ENCODE results near the gene LCK. TPM values are rescaled to one million over a fixed set of nuclear protein-coding genes. Genes with fewer than 3 reads are reported as not detected.

Gene LCK
- total and polyA plus RNA-seq, 9 of the 15 experiments (the other 6 are each of a cell fraction or from before 2014, with no cell fraction given): 0.04 to 0.47 (median 0.13) TPM; not detected in 6

DNA sequence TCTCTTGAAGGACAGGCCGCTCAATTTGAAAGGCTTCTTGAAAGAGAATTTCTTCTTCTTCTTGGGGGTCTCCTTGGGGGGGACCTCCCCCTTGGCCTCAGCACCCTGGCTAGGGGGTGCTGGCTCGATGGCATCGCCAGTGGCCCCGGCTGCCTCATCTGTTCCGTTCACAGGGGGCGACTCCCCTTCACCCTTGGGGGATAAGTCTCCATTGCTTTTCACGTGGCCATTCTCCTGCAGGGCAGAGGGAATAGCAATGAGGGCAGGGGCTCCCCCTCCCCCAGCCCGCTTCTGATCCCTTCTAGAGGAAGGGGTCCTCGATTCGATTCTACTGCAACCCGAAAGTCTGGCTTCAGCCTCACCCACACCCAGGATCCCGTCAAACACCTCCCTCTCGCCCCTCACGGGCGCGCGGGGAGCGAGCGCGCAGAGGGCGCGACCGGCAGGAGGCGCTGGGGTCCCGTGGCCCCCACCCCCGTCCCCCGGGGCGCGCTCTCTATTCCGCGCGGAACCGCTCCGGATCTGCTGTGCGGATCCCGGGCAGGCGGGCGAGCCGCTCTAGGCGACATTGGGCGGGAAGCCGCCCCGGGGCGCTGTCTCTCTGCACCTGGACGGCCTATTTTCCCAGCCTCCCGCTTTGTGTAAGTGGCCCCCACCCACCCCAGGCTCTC, 83.9 kb downstream of the LCK start (continued):
- TF ChIP-seq, protein P1, sequence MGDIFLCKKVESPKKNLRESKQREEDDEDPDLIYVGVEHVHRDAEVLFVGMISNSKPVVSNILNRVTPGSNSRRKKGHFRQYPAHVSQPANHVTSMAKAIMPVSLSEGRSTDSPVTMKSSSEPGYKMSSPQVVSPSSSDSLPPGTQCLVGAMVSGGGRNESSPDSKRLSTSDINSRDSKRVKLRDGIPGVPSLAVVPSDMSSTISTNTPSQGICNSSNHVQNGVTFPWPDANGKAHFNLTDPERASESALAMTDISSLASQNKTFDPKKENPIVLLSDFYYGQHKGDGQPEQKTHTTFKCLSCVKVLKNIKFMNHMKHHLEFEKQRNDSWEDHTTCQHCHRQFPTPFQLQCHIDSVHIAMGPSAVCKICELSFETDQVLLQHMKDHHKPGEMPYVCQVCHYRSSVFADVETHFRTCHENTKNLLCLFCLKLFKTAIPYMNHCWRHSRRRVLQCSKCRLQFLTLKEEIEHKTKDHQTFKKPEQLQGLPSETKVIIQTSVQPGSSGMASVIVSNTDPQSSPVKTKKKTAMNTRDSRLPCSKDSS (IDR thresholded peaks at IDR 0.05; ENCODE audit: low read depth, partially characterized antibody): no peak
- no peak for TF ChIP-seq ZNF274 (IDR thresholded peaks at IDR 0.05; ENCODE audit: borderline replicate concordance, low read depth, low read length)
- TF ChIP-seq, protein P2, sequence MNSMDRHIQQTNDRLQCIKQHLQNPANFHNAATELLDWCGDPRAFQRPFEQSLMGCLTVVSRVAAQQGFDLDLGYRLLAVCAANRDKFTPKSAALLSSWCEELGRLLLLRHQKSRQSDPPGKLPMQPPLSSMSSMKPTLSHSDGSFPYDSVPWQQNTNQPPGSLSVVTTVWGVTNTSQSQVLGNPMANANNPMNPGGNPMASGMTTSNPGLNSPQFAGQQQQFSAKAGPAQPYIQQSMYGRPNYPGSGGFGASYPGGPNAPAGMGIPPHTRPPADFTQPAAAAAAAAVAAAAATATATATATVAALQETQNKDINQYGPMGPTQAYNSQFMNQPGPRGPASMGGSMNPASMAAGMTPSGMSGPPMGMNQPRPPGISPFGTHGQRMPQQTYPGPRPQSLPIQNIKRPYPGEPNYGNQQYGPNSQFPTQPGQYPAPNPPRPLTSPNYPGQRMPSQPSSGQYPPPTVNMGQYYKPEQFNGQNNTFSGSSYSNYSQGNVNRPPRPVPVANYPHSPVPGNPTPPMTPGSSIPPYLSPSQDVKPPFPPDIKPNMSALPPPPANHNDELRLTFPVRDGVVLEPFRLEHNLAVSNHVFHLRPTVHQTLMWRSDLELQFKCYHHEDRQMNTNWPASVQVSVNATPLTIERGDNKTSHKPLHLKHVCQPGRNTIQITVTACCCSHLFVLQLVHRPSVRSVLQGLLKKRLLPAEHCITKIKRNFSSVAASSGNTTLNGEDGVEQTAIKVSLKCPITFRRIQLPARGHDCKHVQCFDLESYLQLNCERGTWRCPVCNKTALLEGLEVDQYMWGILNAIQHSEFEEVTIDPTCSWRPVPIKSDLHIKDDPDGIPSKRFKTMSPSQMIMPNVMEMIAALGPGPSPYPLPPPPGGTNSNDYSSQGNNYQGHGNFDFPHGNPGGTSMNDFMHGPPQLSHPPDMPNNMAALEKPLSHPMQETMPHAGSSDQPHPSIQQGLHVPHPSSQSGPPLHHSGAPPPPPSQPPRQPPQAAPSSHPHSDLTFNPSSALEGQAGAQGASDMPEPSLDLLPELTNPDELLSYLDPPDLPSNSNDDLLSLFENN (IDR thresholded peaks at IDR 0.05; ENCODE audit: low read depth in 2 of 2, low read length in 2 of 2): no peak
- TF ChIP-seq, protein P3, sequence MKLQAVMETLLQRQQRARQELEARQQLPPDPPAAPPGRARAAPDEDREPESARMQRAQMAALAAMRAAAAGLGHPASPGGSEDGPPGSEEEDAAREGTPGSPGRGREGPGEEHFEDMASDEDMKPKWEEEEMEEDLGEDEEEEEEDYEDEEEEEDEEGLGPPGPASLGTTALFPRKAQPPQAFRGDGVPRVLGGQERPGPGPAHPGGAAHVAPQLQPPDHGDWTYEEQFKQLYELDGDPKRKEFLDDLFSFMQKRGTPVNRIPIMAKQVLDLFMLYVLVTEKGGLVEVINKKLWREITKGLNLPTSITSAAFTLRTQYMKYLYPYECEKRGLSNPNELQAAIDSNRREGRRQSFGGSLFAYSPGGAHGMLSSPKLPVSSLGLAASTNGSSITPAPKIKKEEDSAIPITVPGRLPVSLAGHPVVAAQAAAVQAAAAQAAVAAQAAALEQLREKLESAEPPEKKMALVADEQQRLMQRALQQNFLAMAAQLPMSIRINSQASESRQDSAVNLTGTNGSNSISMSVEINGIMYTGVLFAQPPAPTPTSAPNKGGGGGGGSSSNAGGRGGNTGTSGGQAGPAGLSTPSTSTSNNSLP (IDR thresholded peaks at IDR 0.05; ENCODE audit: borderline replicate concordance, low read depth, low read length): no peak
- TF ChIP-seq ZNF23 (CRISPR knock-in tag; IDR thresholded peaks at IDR 0.05): no peak
- TF ChIP-seq ZNF133 (CRISPR knock-in tag; IDR thresholded peaks at IDR 0.05): no peak
- TF ChIP-seq MTA3 (IDR thresholded peaks at IDR 0.05; ENCODE audit: borderline replicate concordance): peak; percentile 77; the same call in 1 of the 2 replicates
- no peak for TF ChIP-seq PTRF (tag; IDR thresholded peaks at IDR 0.05)
- TF ChIP-seq, protein P4, sequence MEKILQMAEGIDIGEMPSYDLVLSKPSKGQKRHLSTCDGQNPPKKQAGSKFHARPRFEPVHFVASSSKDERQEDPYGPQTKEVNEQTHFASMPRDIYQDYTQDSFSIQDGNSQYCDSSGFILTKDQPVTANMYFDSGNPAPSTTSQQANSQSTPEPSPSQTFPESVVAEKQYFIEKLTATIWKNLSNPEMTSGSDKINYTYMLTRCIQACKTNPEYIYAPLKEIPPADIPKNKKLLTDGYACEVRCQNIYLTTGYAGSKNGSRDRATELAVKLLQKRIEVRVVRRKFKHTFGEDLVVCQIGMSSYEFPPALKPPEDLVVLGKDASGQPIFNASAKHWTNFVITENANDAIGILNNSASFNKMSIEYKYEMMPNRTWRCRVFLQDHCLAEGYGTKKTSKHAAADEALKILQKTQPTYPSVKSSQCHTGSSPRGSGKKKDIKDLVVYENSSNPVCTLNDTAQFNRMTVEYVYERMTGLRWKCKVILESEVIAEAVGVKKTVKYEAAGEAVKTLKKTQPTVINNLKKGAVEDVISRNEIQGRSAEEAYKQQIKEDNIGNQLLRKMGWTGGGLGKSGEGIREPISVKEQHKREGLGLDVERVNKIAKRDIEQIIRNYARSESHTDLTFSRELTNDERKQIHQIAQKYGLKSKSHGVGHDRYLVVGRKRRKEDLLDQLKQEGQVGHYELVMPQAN (IDR thresholded peaks at IDR 0.05; ENCODE audit: borderline replicate concordance): no peak
- TF ChIP-seq CXXC5 (CRISPR knock-in tag; IDR thresholded peaks at IDR 0.05): peak; percentile 86
- TF ChIP-seq SIRT6 (IDR thresholded peaks at IDR 0.05; ENCODE audit: low read depth, low read length): no peak
- TF ChIP-seq, protein P5, sequence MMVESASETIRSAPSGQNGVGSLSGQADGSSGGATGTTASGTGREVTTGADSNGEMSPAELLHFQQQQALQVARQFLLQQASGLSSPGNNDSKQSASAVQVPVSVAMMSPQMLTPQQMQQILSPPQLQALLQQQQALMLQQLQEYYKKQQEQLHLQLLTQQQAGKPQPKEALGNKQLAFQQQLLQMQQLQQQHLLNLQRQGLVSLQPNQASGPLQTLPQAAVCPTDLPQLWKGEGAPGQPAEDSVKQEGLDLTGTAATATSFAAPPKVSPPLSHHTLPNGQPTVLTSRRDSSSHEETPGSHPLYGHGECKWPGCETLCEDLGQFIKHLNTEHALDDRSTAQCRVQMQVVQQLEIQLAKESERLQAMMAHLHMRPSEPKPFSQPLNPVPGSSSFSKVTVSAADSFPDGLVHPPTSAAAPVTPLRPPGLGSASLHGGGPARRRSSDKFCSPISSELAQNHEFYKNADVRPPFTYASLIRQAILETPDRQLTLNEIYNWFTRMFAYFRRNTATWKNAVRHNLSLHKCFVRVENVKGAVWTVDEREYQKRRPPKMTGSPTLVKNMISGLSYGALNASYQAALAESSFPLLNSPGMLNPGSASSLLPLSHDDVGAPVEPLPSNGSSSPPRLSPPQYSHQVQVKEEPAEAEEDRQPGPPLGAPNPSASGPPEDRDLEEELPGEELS (CRISPR knock-in tag; IDR thresholded peaks at IDR 0.05; ENCODE audit: borderline replicate concordance): 0 out of 2 replicates have a peak, but pooled peaks have one; percentile 4
- TF ChIP-seq FOXP1 (CRISPR knock-in tag; IDR thresholded peaks at IDR 0.05): no peak
- TF ChIP-seq CBFA2T3 (IDR thresholded peaks at IDR 0.05): no peak

Data from K562 (cell line).